OCI-LY1 (cell line): Measurements from ENCODE around the gene TXNRD1.
"Not testable (repeated sequence)": the region's sequence is repeated elsewhere in the genome, so short reads cannot be mapped to it uniquely, and the experiment has no call there.

Source experiments
- H2AFZ ChIP-seq: fragments of 200-600 bp; sonication (generic), shearing (Covaris generic); 2 replicates; pipeline ENCODE4 v1.6.0; 2014; ENCODE audit warnings: antibody characterized with exemption, mild to moderate bottlenecking, low read length
- H3F3A ChIP-seq: fragments of 200-600 bp; sonication (generic), shearing (Covaris generic); 2 replicates; pipeline ENCODE4 v1.6.0; 2014; ENCODE audit warnings: mild to moderate bottlenecking, antibody characterized with exemption, low read length, moderate library complexity; ENCODE audit not compliant: insufficient read depth
- H3K27ac ChIP-seq: fragments of 200-600 bp; sonication (generic); 2 replicates; pipeline ENCODE4 v1.5.1; 2014; ENCODE audit warnings: low read length, mixed run types, mild to moderate bottlenecking, low read depth; ENCODE audit not compliant: poor library complexity, severe bottlenecking
- H3K27me3 ChIP-seq: fragments of 200-600 bp; sonication (generic); 2 replicates; pipeline ENCODE4 v1.6.0; 2014; ENCODE audit warnings: antibody characterized with exemption, mild to moderate bottlenecking, low read length, moderate library complexity; ENCODE audit not compliant: insufficient read depth
- H3K36me3 ChIP-seq: fragments of 200-600 bp; sonication (generic); 2 replicates; pipeline ENCODE4 v1.6.1; 2014; ENCODE audit warnings: mild to moderate bottlenecking, antibody characterized with exemption, low read length, moderate library complexity, mixed read lengths; ENCODE audit not compliant: insufficient read depth
- H3K4me1 ChIP-seq: fragments of 200-600 bp; sonication (generic); 2 replicates; pipeline ENCODE4 v1.5.1; 2014; ENCODE audit warnings: mild to moderate bottlenecking, low read length, moderate library complexity; ENCODE audit not compliant: insufficient read depth, severe bottlenecking
- H3K4me2 ChIP-seq: fragments of 200-600 bp; sonication (generic), shearing (Covaris generic); 2 replicates; pipeline ENCODE4 v1.6.1; 2014; ENCODE audit warnings: low read length
- H3K4me3 ChIP-seq: fragments of 200-600 bp; sonication (generic); 2 replicates; pipeline ENCODE4 v1.5.1; 2014; ENCODE audit warnings: low read length, low read depth, mild to moderate bottlenecking, mixed read lengths; ENCODE audit not compliant: poor library complexity, severe bottlenecking
- H3K79me2 ChIP-seq: fragments of 200-600 bp; shearing (Covaris generic); 2 replicates; pipeline ENCODE4 v1.6.1; 2016; ENCODE audit warnings: mixed run types, low read length, mixed read lengths; ENCODE audit not compliant: insufficient read depth
- H3K9ac ChIP-seq: fragments of 200-600 bp; sonication (generic), shearing (Covaris generic); 2 replicates; pipeline ENCODE4 v1.6.1; 2014; ENCODE audit warnings: mild to moderate bottlenecking, low read length, mixed read lengths
- H3K9me2 ChIP-seq: fragments of 200-600 bp; sonication (generic), shearing (Covaris generic); 2 replicates; pipeline ENCODE4 v1.6.1; 2014; ENCODE audit warnings: low read depth, mild to moderate bottlenecking, low read length, mixed read lengths
- H3K9me3 ChIP-seq: fragments of 200-600 bp; shearing (Covaris generic); 2 replicates; pipeline ENCODE4 v1.6.1; 2014; ENCODE audit warnings: low read length, mixed read lengths
- H4K20me1 ChIP-seq: fragments of 200-600 bp; sonication (generic), shearing (Covaris generic); 2 replicates; pipeline ENCODE4 v1.6.0; 2016; ENCODE audit warnings: mild to moderate bottlenecking, low read length; ENCODE audit not compliant: insufficient read depth
- EZH2 ChIP-seq: fragments of 200-600 bp; sonication (generic), shearing (Covaris generic); IDR thresholded peaks from 2 replicates; pipeline ENCODE4 v1.8.0; 2017; ENCODE audit warnings: borderline replicate concordance, mixed run types, mild to moderate bottlenecking, antibody characterized with exemption, low read length, moderate library complexity, mixed read lengths
- TF ChIP-seq, protein P1 (sequence below): fragments of 200-600 bp; sonication (generic), shearing (Covaris generic); IDR thresholded peaks from 2 replicates; pipeline ENCODE4 v1.5.1; 2017; ENCODE audit warnings: mild to moderate bottlenecking, antibody characterized with exemption, low read length, moderate library complexity, mixed read lengths

TXNRD1 gene

DNA sequence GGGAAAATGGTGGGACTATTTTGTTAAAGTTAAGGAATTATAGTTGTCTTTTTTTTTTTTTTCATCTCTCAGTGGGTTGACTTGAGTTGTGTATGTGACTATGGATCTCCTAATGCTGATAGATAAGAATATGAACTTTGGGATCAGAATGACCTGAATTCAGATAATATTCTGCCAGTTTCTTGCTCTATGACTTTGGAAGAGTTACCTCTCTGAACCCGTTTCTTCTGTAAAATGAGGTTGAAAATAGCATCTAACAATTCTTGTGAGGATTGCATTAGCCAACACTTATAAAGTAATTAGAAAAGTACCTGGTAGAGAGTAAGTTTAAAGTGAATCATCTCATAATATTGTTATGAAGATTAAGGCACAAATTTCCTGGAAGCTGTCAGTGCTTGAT, 106.4 kb downstream of the TXNRD1 start:
- H3K9ac ChIP-seq: no peak overlapping the region
- H3K36me3 ChIP-seq: peaks cover 81% of the 10 kb centered on the region
- no peaks in the 10 kb centered on the region for H3K9me2 ChIP-seq
- no peaks in the 10 kb centered on the region for H3F3A ChIP-seq
- no peaks in the 10 kb centered on the region for H4K20me1 ChIP-seq
- H3K4me1 ChIP-seq: no peaks in the 10 kb centered on the region
- H3K27me3 ChIP-seq: no peaks in the 10 kb centered on the region
- TF ChIP-seq, protein P1, sequence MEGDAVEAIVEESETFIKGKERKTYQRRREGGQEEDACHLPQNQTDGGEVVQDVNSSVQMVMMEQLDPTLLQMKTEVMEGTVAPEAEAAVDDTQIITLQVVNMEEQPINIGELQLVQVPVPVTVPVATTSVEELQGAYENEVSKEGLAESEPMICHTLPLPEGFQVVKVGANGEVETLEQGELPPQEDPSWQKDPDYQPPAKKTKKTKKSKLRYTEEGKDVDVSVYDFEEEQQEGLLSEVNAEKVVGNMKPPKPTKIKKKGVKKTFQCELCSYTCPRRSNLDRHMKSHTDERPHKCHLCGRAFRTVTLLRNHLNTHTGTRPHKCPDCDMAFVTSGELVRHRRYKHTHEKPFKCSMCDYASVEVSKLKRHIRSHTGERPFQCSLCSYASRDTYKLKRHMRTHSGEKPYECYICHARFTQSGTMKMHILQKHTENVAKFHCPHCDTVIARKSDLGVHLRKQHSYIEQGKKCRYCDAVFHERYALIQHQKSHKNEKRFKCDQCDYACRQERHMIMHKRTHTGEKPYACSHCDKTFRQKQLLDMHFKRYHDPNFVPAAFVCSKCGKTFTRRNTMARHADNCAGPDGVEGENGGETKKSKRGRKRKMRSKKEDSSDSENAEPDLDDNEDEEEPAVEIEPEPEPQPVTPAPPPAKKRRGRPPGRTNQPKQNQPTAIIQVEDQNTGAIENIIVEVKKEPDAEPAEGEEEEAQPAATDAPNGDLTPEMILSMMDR: no peak
- TF ChIP-seq EZH2: no peak
- no peaks in the 10 kb centered on the region for H3K9me3 ChIP-seq
- H3K4me2 ChIP-seq: no peak overlapping the region
- H3K79me2 ChIP-seq: no peaks in the 10 kb centered on the region
- H2AFZ ChIP-seq: no peak overlapping the region
- no peak overlapping the region for H3K27ac ChIP-seq
- no peak overlapping the region for H3K4me3 ChIP-seq

DNA sequence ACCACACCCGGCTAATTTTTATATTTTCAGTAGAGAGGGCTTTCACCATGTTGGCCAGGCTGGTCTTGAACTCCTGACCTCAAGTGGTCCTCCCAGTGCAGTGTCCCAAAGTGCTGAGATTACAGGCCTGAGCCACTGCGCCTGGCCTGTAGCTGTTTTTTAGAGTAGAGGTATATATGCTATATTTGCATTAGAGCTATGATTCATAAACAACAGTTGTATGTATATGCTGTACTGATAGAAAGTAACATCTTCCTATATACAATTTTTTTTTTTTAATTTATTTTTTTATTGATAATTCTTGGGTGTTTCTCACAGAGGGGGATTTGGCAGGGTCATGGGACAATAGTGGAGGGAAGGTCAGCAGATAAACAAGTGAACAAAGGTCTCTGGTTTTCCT, 107.0 kb downstream of the TXNRD1 start:
- not testable (repeated sequence) for H3K79me2 ChIP-seq, H3K4me1 ChIP-seq, H3K4me2 ChIP-seq, H3K9ac ChIP-seq, H3K9me2 ChIP-seq, H3K27me3 ChIP-seq, H3K27ac ChIP-seq, H2AFZ ChIP-seq, H4K20me1 ChIP-seq, H3K9me3 ChIP-seq, H3K4me3 ChIP-seq, H3F3A ChIP-seq
- peaks cover 81% of the 10 kb centered on the region for H3K36me3 ChIP-seq

DNA sequence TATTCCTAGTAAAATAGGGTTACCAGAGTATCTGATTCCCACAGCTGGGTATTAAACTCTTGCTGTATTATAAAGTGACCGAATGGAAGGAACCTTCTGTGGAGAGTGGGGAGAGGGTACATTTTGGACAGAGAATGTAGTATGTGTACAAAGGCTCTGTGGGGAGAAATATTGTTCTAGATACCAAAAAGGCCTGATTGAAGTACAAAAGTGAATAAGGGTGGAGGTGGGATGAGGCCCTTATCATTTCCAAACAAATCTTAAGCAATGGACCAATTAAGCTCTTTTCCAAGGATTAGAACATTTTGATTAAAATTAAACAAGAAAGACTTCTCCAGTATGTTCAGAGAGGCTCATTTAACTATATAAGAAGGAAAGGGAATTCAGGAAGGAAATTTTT, 108.3 kb downstream of the TXNRD1 start:
- Histone ChIP-seq H3K36me3 (peaks cover 77% of the 10 kb centered on the region), H3F3A (no peaks in the 10 kb centered on the region)
- TF ChIP-seq EZH2: no peak
- TF ChIP-seq, protein P1: no peak

DNA sequence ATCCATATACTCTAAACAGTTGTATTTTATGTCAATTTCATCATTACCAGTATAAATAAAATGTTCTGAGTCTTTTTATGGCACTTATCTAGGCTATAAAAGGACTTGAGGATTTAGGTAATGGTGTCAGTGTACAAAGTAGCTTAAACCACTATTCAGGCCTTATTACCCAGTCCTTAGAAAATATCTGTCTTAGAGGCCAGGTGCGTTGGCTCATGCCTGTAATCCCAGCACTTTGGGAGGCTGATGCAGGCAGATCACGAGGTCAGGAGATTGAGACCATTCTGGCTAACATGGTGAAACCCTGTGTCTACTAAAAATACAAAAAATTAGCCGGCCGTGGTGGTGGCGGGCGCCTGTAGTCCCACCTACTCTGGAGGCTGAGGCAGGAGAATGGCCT, 112.7 kb downstream of the TXNRD1 start:
- not testable (repeated sequence) for H4K20me1 ChIP-seq

More for the DNA sequence above, 108.3 kb downstream of the TXNRD1 start:
- no peak overlapping the region for H3K4me3 ChIP-seq
- no peaks in the 10 kb centered on the region for H3K79me2 ChIP-seq
- no peak overlapping the region for H3K4me2 ChIP-seq
- H4K20me1 ChIP-seq: no peaks in the 10 kb centered on the region
- no peak overlapping the region for H2AFZ ChIP-seq
- H3K9ac ChIP-seq: no peak overlapping the region
- no peaks in the 10 kb centered on the region for H3K9me3 ChIP-seq
- H3K27me3 ChIP-seq: no peaks in the 10 kb centered on the region
- H3K27ac ChIP-seq: no peak overlapping the region
- no peaks in the 10 kb centered on the region for H3K4me1 ChIP-seq
- no peaks in the 10 kb centered on the region for H3K9me2 ChIP-seq

More for the DNA sequence above, 112.7 kb downstream of the TXNRD1 start:
- H3K79me2 ChIP-seq, H2AFZ ChIP-seq, H3K4me1 ChIP-seq, H3K27ac ChIP-seq, H3K9ac ChIP-seq, H3K27me3 ChIP-seq, H3K4me2 ChIP-seq, H3F3A ChIP-seq, H3K4me3 ChIP-seq, H3K9me3 ChIP-seq, H3K9me2 ChIP-seq: not testable (repeated sequence)
- peaks cover 51% of the 10 kb centered on the region for H3K36me3 ChIP-seq
